Measurements from ENCODE around the gene CCDC106.

CCDC106 gene

GRCh38 chr19:55606471-55606787, 41.6 kb upstream of the CCDC106 start:
- CTCF ChIA-PET: interaction anchor here (0.6 to 2.8 kb wide), 10 partner anchors 11 to 195 kb away, joined by 3 to 9 read pairs (median 4); partner anchors contain the start of gene ZNF784
- POLR2A ChIA-PET: interaction anchor here (0.7 to 3.2 kb wide), 8 partner anchors 12 to 90 kb away, joined by 3 to 24 read pairs (median 3); partner anchors contain the start of gene ZNF784
- TF ChIP-seq ARNT (IDR thresholded peaks at IDR 0.05) (no peak), BHLHE40 (IDR thresholded peaks at IDR 0.05; ENCODE audit: borderline replicate concordance) (no peak), SP1 (IDR thresholded peaks at IDR 0.05) (no peak), LEF1 (IDR thresholded peaks at IDR 0.05; ENCODE audit: borderline replicate concordance) (no peak)
- no peak for DNase-seq (ENCODE audit: extremely low spot score)

DNA sequence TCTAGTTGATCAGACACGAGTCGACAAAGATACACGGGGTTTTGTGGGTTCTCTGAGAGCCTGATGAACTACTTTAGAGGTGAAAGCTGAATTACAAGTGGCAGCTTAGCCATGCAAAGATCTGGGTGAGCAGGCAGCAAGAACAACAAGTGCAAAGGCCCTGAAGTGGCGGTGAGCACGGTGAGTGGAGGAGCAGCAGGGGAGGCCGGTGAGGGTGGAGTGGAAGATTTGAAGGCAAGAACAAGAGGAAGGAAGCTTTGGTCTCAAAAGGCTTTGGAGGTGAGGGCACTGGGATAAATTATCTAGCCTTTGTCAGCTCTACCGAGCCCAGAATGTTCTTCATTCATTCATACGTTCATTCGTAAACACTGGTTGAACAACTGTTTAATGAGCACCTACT, 41.2 kb upstream of the CCDC106 start:
- CTCF ChIA-PET: interaction anchor here (0.6 to 2.8 kb wide), 8 partner anchors 11 to 139 kb away, joined by 3 to 9 read pairs (median 4); partner anchors contain the start of gene ZNF784
- TF ChIP-seq LEF1 (IDR thresholded peaks at IDR 0.05; ENCODE audit: borderline replicate concordance) (no peak), FOXK2 (IDR thresholded peaks at IDR 0.05) (no peak), SP1 (IDR thresholded peaks at IDR 0.05) (no peak), ARNT (IDR thresholded peaks at IDR 0.05) (no peak), FOXM1 (IDR thresholded peaks at IDR 0.05; ENCODE audit: borderline replicate concordance) (no peak), ELF4 (IDR thresholded peaks at IDR 0.05) (no peak), BHLHE40 (IDR thresholded peaks at IDR 0.05; ENCODE audit: borderline replicate concordance) (no peak), CTBP1 (IDR thresholded peaks at IDR 0.05; ENCODE audit: borderline replicate concordance) (no peak), TARDBP (IDR thresholded peaks at IDR 0.05) (no peak), FOXA1 (IDR thresholded peaks at IDR 0.05) (no peak), L3MBTL2 (conservative IDR thresholded peaks at IDR 0.05) (no peak)
- POLR2A ChIA-PET: interaction anchor here (0.6 to 3.2 kb wide), 7 partner anchors 12 to 90 kb away, joined by 3 to 24 read pairs (median 3); partner anchors contain the start of gene ZNF784
- DNase-seq (ENCODE audit: extremely low spot score): no peak

GRCh38 chr19:55609326-55609725, 38.7 kb upstream of the CCDC106 start:
- TF ChIP-seq TARDBP (IDR thresholded peaks at IDR 0.05): no peak
- TF ChIP-seq HDGF (IDR thresholded peaks at IDR 0.05; ENCODE audit: borderline replicate concordance): no peak
- TF ChIP-seq LEF1 (IDR thresholded peaks at IDR 0.05; ENCODE audit: borderline replicate concordance): no peak
- no peak for TF ChIP-seq L3MBTL2 (conservative IDR thresholded peaks at IDR 0.05)
- no peak for TF ChIP-seq FOXM1 (IDR thresholded peaks at IDR 0.05; ENCODE audit: borderline replicate concordance)
- TF ChIP-seq FOXK2 (IDR thresholded peaks at IDR 0.05): no peak
- TF ChIP-seq ARNT (IDR thresholded peaks at IDR 0.05): no peak
- TF ChIP-seq BHLHE40 (IDR thresholded peaks at IDR 0.05; ENCODE audit: borderline replicate concordance): no peak
- ChIA-PET CTCF (interaction anchor here (0.6 kb wide), 1 partner anchor 16 kb away, joined by 3 read pairs; no protein-coding TSS in a partner anchor), POLR2A (interaction anchor here (1.0 to 1.2 kb wide), 2 partner anchors 10 to 15 kb away, joined by 3 to 4 read pairs; partner anchors contain the start of genes FIZ1 and ZNF784)
- no peak for DNase-seq (ENCODE audit: extremely low spot score)

- CTCF ChIA-PET: interaction anchor here (0.5 kb wide), 1 partner anchor 104 kb away, joined by 3 read pairs; no protein-coding TSS in a partner anchor
- POLR2A ChIA-PET: interaction anchor here (1.4 kb wide), 1 partner anchor 13 kb away, joined by 10 read pairs; the partner anchor contains the start of gene ZNF784
- TF ChIP-seq L3MBTL2 (conservative IDR thresholded peaks at IDR 0.05) (no peak), LEF1 (IDR thresholded peaks at IDR 0.05; ENCODE audit: borderline replicate concordance) (no peak), FOXM1 (IDR thresholded peaks at IDR 0.05; ENCODE audit: borderline replicate concordance) (no peak), HDGF (IDR thresholded peaks at IDR 0.05; ENCODE audit: borderline replicate concordance) (no peak), ARNT (IDR thresholded peaks at IDR 0.05) (no peak)
- no peak for DNase-seq (ENCODE audit: extremely low spot score)
Observed at GRCh38 chr19:55611300-55611982, 36.6 kb upstream of the CCDC106 start.

GRCh38 chr19:55611983-55612645, 35.9 kb upstream of the CCDC106 start:
- ChIA-PET CTCF (interaction anchor here (0.5 kb wide), 1 partner anchor 105 kb away, joined by 3 read pairs; no protein-coding TSS in a partner anchor), POLR2A (interaction anchor here (1.3 to 1.4 kb wide), 2 partner anchors 12 to 13 kb away, joined by 3 to 10 read pairs; partner anchors contain the start of genes FIZ1 and ZNF784)
- DNase-seq (ENCODE audit: extremely low spot score): no peak
- TF ChIP-seq SUZ12 (IDR thresholded peaks at IDR 0.05): no peak

- no peak for DNase-seq (ENCODE audit: extremely low spot score)
- ChIA-PET POLR2A (interaction anchor here (1.3 kb wide), 1 partner anchor 14 kb away, joined by 3 read pairs; the partner anchor contains the start of gene FIZ1), CTCF (no interaction called here)
- TF ChIP-seq PKNOX1 (IDR thresholded peaks at IDR 0.05): no peak
- TF ChIP-seq LEF1 (IDR thresholded peaks at IDR 0.05; ENCODE audit: borderline replicate concordance): no peak
- TF ChIP-seq SP1 (IDR thresholded peaks at IDR 0.05): no peak
- TF ChIP-seq ZNF384 (IDR thresholded peaks at IDR 0.05): no peak
- no peak for TF ChIP-seq ARNT (IDR thresholded peaks at IDR 0.05)
- TF ChIP-seq FOXA1 (IDR thresholded peaks at IDR 0.05): no peak
- TF ChIP-seq CTBP1 (IDR thresholded peaks at IDR 0.05; ENCODE audit: borderline replicate concordance): no peak
- no peak for TF ChIP-seq FOXK2 (IDR thresholded peaks at IDR 0.05)
- TF ChIP-seq HDGF (IDR thresholded peaks at IDR 0.05; ENCODE audit: borderline replicate concordance): no peak
- no peak for TF ChIP-seq SUZ12 (IDR thresholded peaks at IDR 0.05)
- TF ChIP-seq BHLHE40 (IDR thresholded peaks at IDR 0.05; ENCODE audit: borderline replicate concordance): no peak
- TF ChIP-seq L3MBTL2 (conservative IDR thresholded peaks at IDR 0.05): no peak
- TF ChIP-seq FOXM1 (IDR thresholded peaks at IDR 0.05; ENCODE audit: borderline replicate concordance): no peak
- no peak for TF ChIP-seq NFRKB (IDR thresholded peaks at IDR 0.05)
- TF ChIP-seq TARDBP (IDR thresholded peaks at IDR 0.05): no peak
Observed at GRCh38 chr19:55613396-55613795, 34.6 kb upstream of the CCDC106 start.

All from HEK293T (cell line).